Left lung (tissue), 10 donors: ENCODE data around the gene CEP68. TPM values are rescaled to one million over a fixed set of nuclear protein-coding genes. Genes with fewer than 3 reads are reported as not detected.
"Not testable (repeated sequence)": the region's sequence is repeated elsewhere in the genome, so short reads cannot be mapped to it uniquely, and the experiment has no call there.

Experiments
- ATAC-seq: fragments of 200-7000 bp; cut with Tn5 transposase; one replicate; pipeline ENCODE4 v1.9.1; 2020; ENCODE audit warnings: moderate library complexity
- DNase-seq, 4 donors: peaks; one replicate each; pipeline ENCODE4 v3.0.0-alpha.2; 2013 to 2020
- H3K27ac ChIP-seq, 2 donors: fragments of 200-600 bp; sonication (generic) in 1 of 2; one replicate each; pipeline versions ENCODE4 v1.5.0 to v1.8.0; 2020 to 2021
- H3K27me3 ChIP-seq, 2 donors: fragments of 200-600 bp; sonication (generic) in 1 of 2; one replicate each; pipeline versions ENCODE4 v1.5.0 to v1.8.0; 2020 to 2021
- H3K36me3 ChIP-seq, 2 donors: fragments of 200-600 bp; sonication (generic) in 1 of 2; one replicate each; pipeline versions ENCODE4 v1.5.0 to v1.8.0; 2020 to 2021
- H3K4me1 ChIP-seq, 2 donors: fragments of 200-600 bp; one replicate each; pipeline ENCODE4 v1.8.0; 2021
- H3K4me3 ChIP-seq, 2 donors: fragments of 200-600 bp; sonication (generic) in 1 of 2; one replicate each; pipeline versions ENCODE4 v1.5.0 to v1.8.0; 2020 to 2021; ENCODE audit warnings: mild to moderate bottlenecking in 1 of 2
- H3K9me3 ChIP-seq, 2 donors: fragments of 200-600 bp; sonication (generic) in 1 of 2; one replicate each; pipeline versions ENCODE4 v1.5.0 to v1.8.0; 2020 to 2021
- CTCF ChIP-seq, 2 donors: fragments of 200-600 bp; sonication (generic) in 1 of 2; IDR thresholded peaks; one replicate each; pipeline versions ENCODE4 v1.5.0 to v1.8.0; 2021; ENCODE audit warnings: antibody characterized with exemption in 2 of 2
- intact Hi-C, 2 donors: fragments of 100-400 bp; cut with DNase I; formaldehyde crosslinking; loops; one replicate each; pipeline versions ENCODE4 v1.11.2 to v1.14.2; 2022
- polyA plus RNA-seq, 6 donors: library from polyadenylated mRNA; unstranded; fragments of 120-200 nt; gene quantifications; one replicate each; pipeline ENCODE4 v1.2.1, GENCODE V29; 2013; ENCODE audit not compliant: insufficient read length in 6 of 6
- total RNA-seq, 2 donors: library from RNA; stranded (reverse); fragmentation: NEBNext Ultra II Directional; extraction: Animal tissue kit (Norgen Biotek cat#: 25700); gene quantifications; one replicate each; pipeline ENCODE4 v1.2.1, GENCODE V29; 2021
- donor health status: DM: no; HTN: yes; CAD: no.
- donor health status: DM: no; HTN: no; CAD: no.

CEP68 gene
- total and polyA plus RNA-seq, 8 donors, result 7.9 to 32.4 (median 30.2) TPM

- Histone ChIP-seq H3K27ac (peak overlapping the region; percentile 96 to 97), H3K9me3 (no peaks in the 10 kb centered on the region), H3K4me1 (peaks cover 19 to 50% of the 10 kb centered on the region in 2 donors), H3K36me3 (no peaks in the 10 kb centered on the region), H3K27me3 (no peaks in the 10 kb centered on the region), H3K4me3 (peak overlapping the region; percentile 82 to 95)
- ATAC-seq (peak; percentile 30), DNase-seq (peak in 3 of 4 donors; percentile 50 to 91 (median 70))
- TF ChIP-seq CTCF (IDR thresholded peaks at IDR 0.05), result no peak
- intact Hi-C loops, result no loop called here
Observed at GRCh38 chr2:65129286-65129825, 73.1 kb downstream of the CEP68 start.

- intact Hi-C loops, result no loop called here
- no peaks in the 10 kb centered on the region for H3K9me3 ChIP-seq
Observed at GRCh38 chr2:65129826-65130663, 73.8 kb downstream of the CEP68 start, which contains the start of gene RAB1A. RAB1A (minus strand) TSS chr2:65130106; CDS start chr2:65129915, 191 bp downstream.

GRCh38 chr2:65130664-65131175 is 74.5 kb downstream of the CEP68 start:
- H3K4me3 ChIP-seq, result peak overlapping the region; percentile 52 to 95
- intact Hi-C loops, result no loop called here
- no peaks in the 10 kb centered on the region for H3K27me3 ChIP-seq
- no peak for TF ChIP-seq CTCF (IDR thresholded peaks at IDR 0.05)
- peak overlapping the region; percentile 93 to 97 for H3K27ac ChIP-seq
- no peaks in the 10 kb centered on the region for H3K9me3 ChIP-seq
- peaks cover 12 to 36% of the 10 kb centered on the region in 2 donors for H3K4me1 ChIP-seq
- ATAC-seq (peak; percentile 51), DNase-seq (peak in 1 of 4 donors; percentile 65)
- H3K36me3 ChIP-seq, result no peaks in the 10 kb centered on the region

More at GRCh38 chr2:65129826-65130663, 73.8 kb downstream of the CEP68 start, which contains the start of gene RAB1A:
- Histone ChIP-seq H3K27ac (peak within 1 kb of the TSS; percentile 96 to 97), H3K4me3 (peak within 1 kb of the TSS; percentile 82 to 95), H3K27me3 (no peaks in the 10 kb centered on the region), H3K4me1 (peaks cover 18 to 43% of the 10 kb centered on the region in 2 donors), H3K36me3 (no peaks in the 10 kb centered on the region)
- DNase-seq, result peak; percentile 98 to 100 (median 100)
- ATAC-seq, result peak; percentile 95
- TF ChIP-seq CTCF (IDR thresholded peaks at IDR 0.05), result peak in 1 of 2 donors; percentile 36

GRCh38 chr2:65132930-65133329 is 76.7 kb downstream of the CEP68 start:
- H3K4me1 ChIP-seq, result peaks cover 4 to 14% of the 10 kb centered on the region in 2 donors
- ATAC-seq, H3K9me3 ChIP-seq, intact Hi-C loops, H3K36me3 ChIP-seq, DNase-seq, H3K27ac ChIP-seq, H3K27me3 ChIP-seq, H3K4me3 ChIP-seq: not testable (repeated sequence)

GRCh38 chr2:65133626-65134025 is 77.4 kb downstream of the CEP68 start:
- TF ChIP-seq CTCF (IDR thresholded peaks at IDR 0.05), result no peak
- intact Hi-C loops, result no loop called here
- no peaks in the 10 kb centered on the region for H3K9me3 ChIP-seq
- no peaks in the 10 kb centered on the region for H3K27me3 ChIP-seq
- ATAC-seq, result no peak
- DNase-seq, result no peak
- H3K4me1 ChIP-seq, result peaks cover 3 to 7% of the 10 kb centered on the region in 2 donors
- no peak overlapping the region for H3K27ac ChIP-seq
- H3K36me3 ChIP-seq, result no peaks in the 10 kb centered on the region
- no peak overlapping the region for H3K4me3 ChIP-seq
